ENCODE data around the gene GINS3.
"Not testable (repeated sequence)": the region's sequence is repeated elsewhere in the genome, so short reads cannot be mapped to it uniquely, and the experiment has no call there.

The GINS3 gene

DNA sequence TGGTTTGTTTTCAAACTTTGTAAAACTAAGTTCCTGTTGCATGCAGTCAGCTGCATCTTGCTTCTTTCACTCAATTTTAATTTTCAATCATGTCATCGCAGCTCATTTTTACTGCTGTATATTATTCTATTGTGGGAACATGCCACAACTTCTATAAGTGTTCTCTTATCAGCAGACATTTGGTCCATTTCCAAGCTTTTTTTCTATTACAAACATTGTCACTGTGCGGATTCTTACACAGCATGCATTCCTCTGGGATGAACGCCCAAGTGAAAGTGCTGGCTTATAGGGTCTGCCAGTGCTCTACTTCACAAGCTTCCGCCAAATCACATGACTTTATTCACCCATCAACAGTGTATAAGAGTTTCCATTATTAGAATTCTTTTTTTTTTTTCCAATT, 22.7 kb downstream of the GINS3 start:
- Histone ChIP-seq H3K14ac (ENCODE audit: low read length) (no peak overlapping the region), H3K4me1 (ENCODE audit: control insufficient read depth in 2 of 2, insufficient read depth in 1 of 2, low read depth in 1 of 2, low read length in 2 of 2) (peaks cover 0 to 20% of the 10 kb centered on the region in 2 donors), H3K27ac (replicated peaks; ENCODE audit: low read length) (no peak overlapping the region), H3K18ac (ENCODE audit: low read length) (no peak overlapping the region), H3K4me3 (ENCODE audit: low read length in 2 of 2) (no peak overlapping the region), H3K9me3 (replicated peaks in 1 of 2; ENCODE audit: control insufficient read depth in 2 of 2, insufficient read depth in 1 of 2, low read depth in 1 of 2, low read length in 2 of 2) (peaks cover 0 to 2% of the 10 kb centered on the region in 2 donors), H3K4ac (ENCODE audit: low read length) (no peak overlapping the region), H2BK5ac (ENCODE audit: low read length) (no peak overlapping the region), H3K79me1 (ENCODE audit: low read depth, low read length) (no peaks in the 10 kb centered on the region), H3K36me3 (replicated peaks in 1 of 2; ENCODE audit: control insufficient read depth in 2 of 2, insufficient read depth in 2 of 2, low read length in 2 of 2) (no peaks in the 10 kb centered on the region), H3K27me3 (ENCODE audit: control insufficient read depth in 3 of 3, insufficient read depth in 3 of 3, low read depth in 1 of 3, low read length in 3 of 3) (peaks cover 0 to 13% (median 0%) of the 10 kb centered on the region in 3 experiments), H2BK15ac (ENCODE audit: low read length) (no peak overlapping the region), H2AK5ac (ENCODE audit: low read depth, low read length) (no peak overlapping the region), H2AFZ (ENCODE audit: low read length) (no peak overlapping the region), H4K91ac (ENCODE audit: low read depth, low read length, poor library complexity) (no peak overlapping the region), H3K9ac (ENCODE audit: low read depth, low read length, poor library complexity) (no peak overlapping the region), H3K23ac (ENCODE audit: low read depth, low read length, poor library complexity) (no peak overlapping the region), H3K4me2 (ENCODE audit: insufficient read depth, low read length, poor library complexity, severe bottlenecking) (no peak overlapping the region), H4K8ac (ENCODE audit: low read depth, low read length) (no peak overlapping the region), H2BK12ac (ENCODE audit: low read length) (no peak overlapping the region), H2BK120ac (ENCODE audit: low read depth, low read length) (no peak overlapping the region)
- no CpG with 5 or more reads among the region's 4 CpGs for WGBS, 2 donors (ENCODE audit: extremely low coverage in 2 of 2, insufficient read length in 2 of 2, insufficient replicate concordance in 1 of 2)
- no peak for DNase-seq (ENCODE audit: low spot score)

DNA sequence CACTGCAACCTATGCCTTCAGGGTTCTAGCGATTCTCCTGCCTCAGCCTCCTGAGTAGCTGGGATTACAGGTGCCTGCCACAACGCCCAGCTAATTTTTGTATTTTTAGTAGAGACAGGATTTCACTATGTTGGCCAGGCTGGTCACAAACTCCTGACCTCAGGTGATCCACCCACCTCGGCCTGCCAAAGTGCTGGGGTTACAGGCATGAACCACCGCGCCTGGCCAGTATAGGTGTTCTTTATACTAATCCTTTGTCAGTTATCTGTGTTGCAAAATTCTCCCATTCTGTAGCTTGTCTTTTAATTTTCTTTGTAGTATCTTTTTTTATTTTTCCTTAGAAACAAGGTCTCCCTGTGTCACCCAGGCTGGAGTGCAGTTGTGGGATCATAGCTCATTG, 23.7 kb downstream of the GINS3 start:
- not testable (repeated sequence) for H3K14ac ChIP-seq (ENCODE audit: low read length); H4K91ac ChIP-seq (ENCODE audit: low read depth, low read length, poor library complexity); H2BK12ac ChIP-seq (ENCODE audit: low read length); DNase-seq (ENCODE audit: low spot score); H2BK15ac ChIP-seq (ENCODE audit: low read length); H3K4ac ChIP-seq (ENCODE audit: low read length); H3K27ac ChIP-seq (replicated peaks; ENCODE audit: low read length); H3K9me3 ChIP-seq (replicated peaks in 1 of 2; ENCODE audit: control insufficient read depth in 2 of 2, insufficient read depth in 1 of 2, low read depth in 1 of 2, low read length in 2 of 2); H2BK120ac ChIP-seq (ENCODE audit: low read depth, low read length); H2AFZ ChIP-seq (ENCODE audit: low read length); H3K18ac ChIP-seq (ENCODE audit: low read length); H4K8ac ChIP-seq (ENCODE audit: low read depth, low read length); H3K4me2 ChIP-seq (ENCODE audit: insufficient read depth, low read length, poor library complexity, severe bottlenecking); H3K79me1 ChIP-seq (ENCODE audit: low read depth, low read length); H2BK5ac ChIP-seq (ENCODE audit: low read length); H3K36me3 ChIP-seq (replicated peaks in 1 of 2; ENCODE audit: control insufficient read depth in 2 of 2, insufficient read depth in 2 of 2, low read length in 2 of 2); H3K9ac ChIP-seq (ENCODE audit: low read depth, low read length, poor library complexity); H3K23ac ChIP-seq (ENCODE audit: low read depth, low read length, poor library complexity); H2AK5ac ChIP-seq (ENCODE audit: low read depth, low read length); H3K4me3 ChIP-seq (ENCODE audit: low read length in 2 of 2)
- no CpG with 5 or more reads among the region's 5 CpGs for WGBS, 2 donors (ENCODE audit: extremely low coverage in 2 of 2, insufficient read length in 2 of 2, insufficient replicate concordance in 1 of 2)
- Histone ChIP-seq H3K4me1 (ENCODE audit: control insufficient read depth in 2 of 2, insufficient read depth in 1 of 2, low read depth in 1 of 2, low read length in 2 of 2) (peaks cover 0 to 25% of the 10 kb centered on the region in 2 donors), H3K27me3 (ENCODE audit: control insufficient read depth in 3 of 3, insufficient read depth in 3 of 3, low read depth in 1 of 3, low read length in 3 of 3) (peaks cover 0 to 17% (median 0%) of the 10 kb centered on the region in 3 experiments)

GRCh38 chr16:58417035-58417434, 24.8 kb downstream of the GINS3 start:
- DNase-seq (ENCODE audit: low spot score) = no peak
- Histone ChIP-seq H3K18ac (ENCODE audit: low read length) (no peak overlapping the region), H4K8ac (ENCODE audit: low read depth, low read length) (no peak overlapping the region), H3K4me1 (ENCODE audit: control insufficient read depth in 2 of 2, insufficient read depth in 1 of 2, low read depth in 1 of 2, low read length in 2 of 2) (peaks cover 0 to 26% of the 10 kb centered on the region in 2 donors), H3K14ac (ENCODE audit: low read length) (no peak overlapping the region), H3K9ac (ENCODE audit: low read depth, low read length, poor library complexity) (no peak overlapping the region), H3K4ac (ENCODE audit: low read length) (no peak overlapping the region), H2BK15ac (ENCODE audit: low read length) (no peak overlapping the region), H3K4me2 (ENCODE audit: insufficient read depth, low read length, poor library complexity, severe bottlenecking) (no peak overlapping the region), H3K9me3 (replicated peaks in 1 of 2; ENCODE audit: control insufficient read depth in 2 of 2, insufficient read depth in 1 of 2, low read depth in 1 of 2, low read length in 2 of 2) (peaks cover 0 to 2% of the 10 kb centered on the region in 2 donors), H2BK12ac (ENCODE audit: low read length) (peak overlapping the region; percentile 2), H2AFZ (ENCODE audit: low read length) (no peak overlapping the region), H2AK5ac (ENCODE audit: low read depth, low read length) (no peak overlapping the region), H2BK120ac (ENCODE audit: low read depth, low read length) (no peak overlapping the region), H3K23ac (ENCODE audit: low read depth, low read length, poor library complexity) (no peak overlapping the region), H2BK5ac (ENCODE audit: low read length) (no peak overlapping the region), H3K4me3 (ENCODE audit: low read length in 2 of 2) (no peak overlapping the region), H3K36me3 (replicated peaks in 1 of 2; ENCODE audit: control insufficient read depth in 2 of 2, insufficient read depth in 2 of 2, low read length in 2 of 2) (no peaks in the 10 kb centered on the region), H3K27me3 (ENCODE audit: control insufficient read depth in 3 of 3, insufficient read depth in 3 of 3, low read depth in 1 of 3, low read length in 3 of 3) (peaks cover 0 to 17% (median 0%) of the 10 kb centered on the region in 3 experiments), H4K91ac (ENCODE audit: low read depth, low read length, poor library complexity) (no peak overlapping the region), H3K79me1 (ENCODE audit: low read depth, low read length) (no peaks in the 10 kb centered on the region), H3K27ac (replicated peaks; ENCODE audit: low read length) (no peak overlapping the region)
- no CpG with 5 or more reads among the region's 10 CpGs for WGBS, 2 donors (ENCODE audit: extremely low coverage in 2 of 2, insufficient read length in 2 of 2, insufficient replicate concordance in 1 of 2)

DNA sequence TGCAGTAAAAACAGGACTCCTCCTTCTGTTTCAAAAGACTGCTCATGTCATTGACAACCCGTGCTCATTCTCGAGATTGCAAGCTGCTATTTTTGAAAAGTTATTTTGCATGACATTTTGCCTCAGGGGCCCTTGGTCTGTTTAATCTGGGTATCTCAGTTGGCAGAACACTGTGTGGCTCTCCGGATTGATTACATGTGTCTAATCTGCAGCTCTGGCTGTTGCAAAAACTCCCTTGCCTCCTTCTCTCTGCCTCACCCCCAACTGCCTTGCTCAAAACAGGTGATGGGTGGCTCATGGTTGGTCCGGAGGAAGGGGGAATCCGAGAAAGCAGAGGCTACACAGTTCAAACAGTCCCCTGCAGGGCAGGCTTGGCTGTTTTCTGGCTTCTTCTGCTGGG, 25.3 kb downstream of the GINS3 start:
- Histone ChIP-seq H2AFZ (ENCODE audit: low read length) (no peak overlapping the region), H3K4me3 (ENCODE audit: low read length in 2 of 2) (no peak overlapping the region), H2AK5ac (ENCODE audit: low read depth, low read length) (no peak overlapping the region), H2BK12ac (ENCODE audit: low read length) (no peak overlapping the region), H3K27me3 (ENCODE audit: control insufficient read depth in 3 of 3, insufficient read depth in 3 of 3, low read depth in 1 of 3, low read length in 3 of 3) (peaks cover 0 to 17% (median 0%) of the 10 kb centered on the region in 3 experiments), H4K8ac (ENCODE audit: low read depth, low read length) (no peak overlapping the region), H3K4me1 (ENCODE audit: control insufficient read depth in 2 of 2, insufficient read depth in 1 of 2, low read depth in 1 of 2, low read length in 2 of 2) (peaks cover 0 to 26% of the 10 kb centered on the region in 2 donors), H3K36me3 (replicated peaks in 1 of 2; ENCODE audit: control insufficient read depth in 2 of 2, insufficient read depth in 2 of 2, low read length in 2 of 2) (no peaks in the 10 kb centered on the region), H2BK120ac (ENCODE audit: low read depth, low read length) (no peak overlapping the region), H3K4ac (ENCODE audit: low read length) (no peak overlapping the region), H2BK15ac (ENCODE audit: low read length) (no peak overlapping the region), H3K18ac (ENCODE audit: low read length) (no peak overlapping the region), H4K91ac (ENCODE audit: low read depth, low read length, poor library complexity) (no peak overlapping the region), H2BK5ac (ENCODE audit: low read length) (no peak overlapping the region), H3K9ac (ENCODE audit: low read depth, low read length, poor library complexity) (no peak overlapping the region), H3K9me3 (replicated peaks in 1 of 2; ENCODE audit: control insufficient read depth in 2 of 2, insufficient read depth in 1 of 2, low read depth in 1 of 2, low read length in 2 of 2) (peaks cover 0 to 2% of the 10 kb centered on the region in 2 donors), H3K14ac (ENCODE audit: low read length) (no peak overlapping the region), H3K27ac (replicated peaks; ENCODE audit: low read length) (no peak overlapping the region), H3K79me1 (ENCODE audit: low read depth, low read length) (no peaks in the 10 kb centered on the region), H3K23ac (ENCODE audit: low read depth, low read length, poor library complexity) (no peak overlapping the region), H3K4me2 (ENCODE audit: insufficient read depth, low read length, poor library complexity, severe bottlenecking) (no peak overlapping the region)
- WGBS, 2 donors (ENCODE audit: extremely low coverage in 2 of 2, insufficient read length in 2 of 2, insufficient replicate concordance in 1 of 2) = no CpG with 5 or more reads among the region's 5 CpGs
- DNase-seq (ENCODE audit: low spot score) = no peak
